ENCODE data around the gene MEAK7. TPM values are rescaled to one million over a fixed set of nuclear protein-coding genes. Genes with fewer than 3 reads are reported as not detected.

The MEAK7 gene
- total RNA-seq, 4 donors from 2014 or later = 2.6 to 7.1 (median 5.0) TPM

GRCh38 chr16:84459941-84460405, 44.5 kb downstream of the MEAK7 start:
- Histone ChIP-seq H3K9me3 (no peaks in the 10 kb centered on the region), H3K27me3 (no peaks in the 10 kb centered on the region), H3K4me3 (no peak overlapping the region), H3K36me3 (no peaks in the 10 kb centered on the region), H3K27ac (no peak overlapping the region), H3K4me1 (no peaks in the 10 kb centered on the region)
- intact Hi-C loops (cut with DNase I; ENCODE audit: low total_unique reads) (no loop called here), in situ Hi-C loops (cut with MboI; ENCODE audit: low sequenced_read_pairs in 4 of 4) (no loop called here)
- DNase-seq (no peak), ATAC-seq (no peak)
- TF ChIP-seq CTCF (IDR thresholded peaks at IDR 0.05 in 4 of 5, conservative IDR thresholded peaks at IDR 0.05 in 1 of 5) (no peak), POLR2A (IDR thresholded peaks at IDR 0.05) (no peak)

GRCh38 chr16:84459533-84459894, 44.9 kb downstream of the MEAK7 start:
- DNase-seq = no peak
- Histone ChIP-seq H3K4me1 (no peaks in the 10 kb centered on the region), H3K36me3 (no peaks in the 10 kb centered on the region), H3K4me3 (no peak overlapping the region), H3K9me3 (no peaks in the 10 kb centered on the region), H3K27ac (no peak overlapping the region), H3K27me3 (no peaks in the 10 kb centered on the region)
- no peak for ATAC-seq
- TF ChIP-seq CTCF (IDR thresholded peaks at IDR 0.05 in 4 of 5, conservative IDR thresholded peaks at IDR 0.05 in 1 of 5) = no peak
- no peak for TF ChIP-seq POLR2A (IDR thresholded peaks at IDR 0.05)
- intact Hi-C loops (cut with DNase I; ENCODE audit: low total_unique reads) (no loop called here), in situ Hi-C loops (cut with MboI; ENCODE audit: low sequenced_read_pairs in 4 of 4) (no loop called here)

GRCh38 chr16:84458606-84459532, 45.6 kb downstream of the MEAK7 start:
- in situ Hi-C loops (cut with MboI; ENCODE audit: low sequenced_read_pairs in 4 of 4) = no loop called here
- H3K9me3 ChIP-seq = no peaks in the 10 kb centered on the region
- no peak overlapping the region for H3K27ac ChIP-seq
- no peaks in the 10 kb centered on the region for H3K27me3 ChIP-seq
- DNase-seq (no peak), ATAC-seq (no peak)
- TF ChIP-seq POLR2A (IDR thresholded peaks at IDR 0.05) (no peak), CTCF (IDR thresholded peaks at IDR 0.05 in 4 of 5, conservative IDR thresholded peaks at IDR 0.05 in 1 of 5) (no peak)
- H3K36me3 ChIP-seq = no peaks in the 10 kb centered on the region
- intact Hi-C loops (cut with DNase I; ENCODE audit: low total_unique reads) = no loop called here
- no peak overlapping the region for H3K4me3 ChIP-seq
- H3K4me1 ChIP-seq = no peaks in the 10 kb centered on the region

- H3K9me3 ChIP-seq = no peaks in the 10 kb centered on the region
- H3K27ac ChIP-seq = no peak overlapping the region
- no peaks in the 10 kb centered on the region for H3K36me3 ChIP-seq
- no peaks in the 10 kb centered on the region for H3K4me1 ChIP-seq
- intact Hi-C loops (cut with DNase I; ENCODE audit: low total_unique reads) = no loop called here
- DNase-seq = no peak
- ATAC-seq = no peak
- H3K27me3 ChIP-seq = peaks cover 0 to 4% (median 0%) of the 10 kb centered on the region in 3 donors
- TF ChIP-seq CTCF (IDR thresholded peaks at IDR 0.05 in 4 of 5, conservative IDR thresholded peaks at IDR 0.05 in 1 of 5) = no peak
- TF ChIP-seq POLR2A (IDR thresholded peaks at IDR 0.05) = no peak
- H3K4me3 ChIP-seq = no peak overlapping the region
- in situ Hi-C loops (cut with MboI; ENCODE audit: low sequenced_read_pairs in 4 of 4) = no loop called here
Measured at GRCh38 chr16:84455031-84455430, 49.4 kb downstream of the MEAK7 start.

Other genes with a start within 250 kb of the MEAK7 start
- gene WFDC1, start 209.8 kb downstream of the MEAK7 start, total RNA-seq = under 1 TPM in 3 of 4 donors, not detected in 1; 0.40 to 0.68 (median 0.49) TPM
- gene ATP2C2, start 136.1 kb downstream of the MEAK7 start, total RNA-seq = under 1 TPM in 1 of 4 donors, not detected in 3; 0.44 TPM
- 1 to 10 TPM; 2.8 to 8.7 (median 6.2) TPM for gene COTL1, start 113.4 kb upstream of the MEAK7 start, total RNA-seq
- 10 to 100 TPM; 15.6 to 33.9 (median 18.2) TPM for gene KLHL36, start 143.9 kb upstream of the MEAK7 start, total RNA-seq
- 100 to 1,000 TPM in 1 of 4 donors, 10 to 100 TPM in 3; 61.1 to 103 (median 74.4) TPM for gene USP10, start 195.3 kb upstream of the MEAK7 start, total RNA-seq

All from gastrocnemius medialis (tissue), 4 donors.